BJ (cell line): ENCODE data around the gene COL27A1. TPM values are rescaled to one million over a fixed set of nuclear protein-coding genes. Genes with fewer than 3 reads are reported as not detected.

ENCODE experiments used
- CTCF ChIA-PET: fragments of 350-600 bp; formaldehyde crosslinking; extraction: SDS; loops from one replicate; lab custom pipeline; 2021; ENCODE audit warnings: antibody characterized with exemption, inconsistent platforms; lab: Yijun Ruan, JAX
- POLR2A ChIA-PET: fragments of 300-600 bp; sonication (Branson Sonifier 250); formaldehyde crosslinking; extraction: SDS; loops from one replicate; lab custom pipeline; 2021; ENCODE audit warnings: antibody characterized with exemption; lab: Charles Lee
- DNase-seq: peaks from one replicate; pipeline ENCODE4 v3.0.0-alpha.2; 2011; ENCODE audit warnings: low read depth
- H3K27me3 ChIP-seq: 2 replicates; pipeline ENCODE4 v1.6.0; 2011; ENCODE audit warnings: low read length; ENCODE audit not compliant: control insufficient read depth, insufficient read depth
- H3K36me3 ChIP-seq: 2 replicates; pipeline ENCODE4 v1.5.1; 2011; ENCODE audit warnings: low read length; ENCODE audit not compliant: control insufficient read depth, insufficient read depth
- H3K4me3 ChIP-seq: 2 replicates; pipeline ENCODE4 v1.5.1; 2011; ENCODE audit warnings: low read depth, mild to moderate bottlenecking, control low read depth, low read length
- polyA plus RNA-seq: library from polyadenylated mRNA; depleted of rRNA; stranded (reverse); fragments of >200 nt; gene quantifications from 2 replicates; pipeline ENCODE4 v1.2.3, GENCODE V29; 2011
- TF ChIP-seq, protein P1 (sequence below): IDR thresholded peaks from 2 replicates; pipeline ENCODE4 v1.5.1; 2011; ENCODE audit warnings: low read depth, mild to moderate bottlenecking, control low read depth, inconsistent platforms, low read length, moderate library complexity; ENCODE audit not compliant: insufficient read depth

COL27A1 gene
- polyA plus RNA-seq, 1 experiment = 16.6 TPM

GRCh38 chr9:114227288-114228015 lies 72.1 kb downstream of the COL27A1 start:
- Histone ChIP-seq H3K36me3 (peaks cover 5% of the 10 kb centered on the region), H3K27me3 (no peaks in the 10 kb centered on the region), H3K4me3 (no peak overlapping the region)
- ChIA-PET CTCF (interaction anchor here (1.4 to 3.0 kb wide), 2 partner anchors 19 to 72 kb away, joined by 3 to 8 read pairs; partner anchors contain the start of gene COL27A1), POLR2A (no interaction called here)
- DNase-seq = no peak
- TF ChIP-seq, protein P1, sequence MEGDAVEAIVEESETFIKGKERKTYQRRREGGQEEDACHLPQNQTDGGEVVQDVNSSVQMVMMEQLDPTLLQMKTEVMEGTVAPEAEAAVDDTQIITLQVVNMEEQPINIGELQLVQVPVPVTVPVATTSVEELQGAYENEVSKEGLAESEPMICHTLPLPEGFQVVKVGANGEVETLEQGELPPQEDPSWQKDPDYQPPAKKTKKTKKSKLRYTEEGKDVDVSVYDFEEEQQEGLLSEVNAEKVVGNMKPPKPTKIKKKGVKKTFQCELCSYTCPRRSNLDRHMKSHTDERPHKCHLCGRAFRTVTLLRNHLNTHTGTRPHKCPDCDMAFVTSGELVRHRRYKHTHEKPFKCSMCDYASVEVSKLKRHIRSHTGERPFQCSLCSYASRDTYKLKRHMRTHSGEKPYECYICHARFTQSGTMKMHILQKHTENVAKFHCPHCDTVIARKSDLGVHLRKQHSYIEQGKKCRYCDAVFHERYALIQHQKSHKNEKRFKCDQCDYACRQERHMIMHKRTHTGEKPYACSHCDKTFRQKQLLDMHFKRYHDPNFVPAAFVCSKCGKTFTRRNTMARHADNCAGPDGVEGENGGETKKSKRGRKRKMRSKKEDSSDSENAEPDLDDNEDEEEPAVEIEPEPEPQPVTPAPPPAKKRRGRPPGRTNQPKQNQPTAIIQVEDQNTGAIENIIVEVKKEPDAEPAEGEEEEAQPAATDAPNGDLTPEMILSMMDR = no peak

DNA sequence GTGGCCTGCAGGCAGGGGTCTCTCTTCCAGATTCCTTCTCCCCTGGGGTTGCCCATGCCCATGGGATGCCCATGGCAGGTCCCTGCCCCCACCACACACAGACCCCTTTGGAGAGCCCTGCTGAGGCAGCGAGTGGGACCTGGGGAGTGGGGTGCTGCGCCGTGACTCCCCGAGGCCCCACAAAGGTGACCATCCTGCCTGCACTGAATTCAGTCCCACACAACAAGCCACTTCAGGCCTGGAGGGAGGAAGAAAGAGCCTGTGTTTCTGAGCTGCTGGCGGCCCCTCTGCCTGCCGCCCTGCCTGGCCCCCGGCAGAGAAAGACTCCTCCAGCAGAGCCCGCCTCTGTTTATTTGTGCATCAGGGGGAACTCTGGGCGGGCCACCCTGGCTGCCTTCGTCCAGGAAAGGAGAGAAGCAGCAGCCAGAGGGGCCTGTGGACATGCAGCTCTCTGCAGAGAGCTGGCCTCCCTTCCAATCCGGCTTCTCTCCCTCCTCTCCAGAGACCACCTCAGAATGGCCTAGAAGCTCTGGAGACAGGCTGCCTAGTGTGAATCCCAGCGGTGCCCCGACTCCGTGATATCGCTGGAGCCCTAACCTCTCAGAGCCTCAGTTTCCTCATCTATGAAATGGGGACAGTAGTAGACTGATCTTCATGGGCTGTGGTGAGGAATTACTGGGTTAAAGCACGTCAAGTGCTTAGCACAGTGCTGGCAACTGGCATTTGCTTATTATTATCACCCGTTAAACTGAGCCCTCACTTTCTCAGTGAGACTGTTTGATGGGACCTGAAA lies 72.9 kb downstream of the COL27A1 start:
- no peak for DNase-seq
- no peaks in the 10 kb centered on the region for H3K27me3 ChIP-seq
- TF ChIP-seq, protein P1 = no peak
- ChIA-PET CTCF (interaction anchor here (1.0 to 3.0 kb wide), 3 partner anchors 18 to 73 kb away, joined by 3 to 8 read pairs (median 3); partner anchors contain the start of gene COL27A1), POLR2A (no interaction called here)
- peaks cover 5% of the 10 kb centered on the region for H3K36me3 ChIP-seq
- no peak overlapping the region for H3K4me3 ChIP-seq

- no peak for DNase-seq
- TF ChIP-seq, protein P1 = no peak
- Histone ChIP-seq H3K36me3 (peaks cover 5% of the 10 kb centered on the region), H3K27me3 (no peaks in the 10 kb centered on the region), H3K4me3 (no peak overlapping the region)
- POLR2A ChIA-PET = no interaction called here
- CTCF ChIA-PET = interaction anchor here (1.0 kb wide), 1 partner anchor 61 kb away, joined by 3 read pairs; no protein-coding TSS in a partner anchor
Observed at GRCh38 chr9:114229295-114229694, 74.0 kb downstream of the COL27A1 start.

GRCh38 chr9:114230068-114230467 lies 74.7 kb downstream of the COL27A1 start:
- peaks cover 5% of the 10 kb centered on the region for H3K36me3 ChIP-seq
- no peak overlapping the region for H3K4me3 ChIP-seq
- CTCF ChIA-PET = no interaction called here
- DNase-seq = no peak
- POLR2A ChIA-PET = no interaction called here
- no peaks in the 10 kb centered on the region for H3K27me3 ChIP-seq
- TF ChIP-seq, protein P1 = no peak

- no peaks in the 10 kb centered on the region for H3K27me3 ChIP-seq
- H3K4me3 ChIP-seq = no peak overlapping the region
- no peak for DNase-seq
- H3K36me3 ChIP-seq = peaks cover 5% of the 10 kb centered on the region
- TF ChIP-seq, protein P1 = no peak
- POLR2A ChIA-PET = no interaction called here
- CTCF ChIA-PET = interaction anchor here (0.7 to 0.8 kb wide), 3 partner anchors 12 to 75 kb away, joined by 3 read pairs; no protein-coding TSS in a partner anchor
Observed at GRCh38 chr9:114231273-114231672, 75.9 kb downstream of the COL27A1 start.
